T-helper 2 cell treated with Interferon-gamma antibody and Interleukin-4, amounts not matched to agents 100 ng/mL and 5 ng/mL, for 36 hours (primary cell): ENCODE results near the gene SACM1L. TPM values are rescaled to one million over a fixed set of nuclear protein-coding genes. Genes with fewer than 3 reads are reported as not detected.
"Not testable (repeated sequence)": the region's sequence is repeated elsewhere in the genome, so short reads cannot be mapped to it uniquely, and the experiment has no call there.

Source experiments
- intact Hi-C: fragments of 100-400 bp; cut with micrococcal nuclease; formaldehyde crosslinking; loops from one replicate; pipeline ENCODE4 v1.15.1; 2023
- total RNA-seq: library from RNA; stranded (reverse); gene quantifications from 2 replicates; pipeline ENCODE4 v1.2.3, GENCODE V29; 2022

The SACM1L gene
- total RNA-seq, 1 donor from 2014 or later: 70.8 TPM

DNA sequence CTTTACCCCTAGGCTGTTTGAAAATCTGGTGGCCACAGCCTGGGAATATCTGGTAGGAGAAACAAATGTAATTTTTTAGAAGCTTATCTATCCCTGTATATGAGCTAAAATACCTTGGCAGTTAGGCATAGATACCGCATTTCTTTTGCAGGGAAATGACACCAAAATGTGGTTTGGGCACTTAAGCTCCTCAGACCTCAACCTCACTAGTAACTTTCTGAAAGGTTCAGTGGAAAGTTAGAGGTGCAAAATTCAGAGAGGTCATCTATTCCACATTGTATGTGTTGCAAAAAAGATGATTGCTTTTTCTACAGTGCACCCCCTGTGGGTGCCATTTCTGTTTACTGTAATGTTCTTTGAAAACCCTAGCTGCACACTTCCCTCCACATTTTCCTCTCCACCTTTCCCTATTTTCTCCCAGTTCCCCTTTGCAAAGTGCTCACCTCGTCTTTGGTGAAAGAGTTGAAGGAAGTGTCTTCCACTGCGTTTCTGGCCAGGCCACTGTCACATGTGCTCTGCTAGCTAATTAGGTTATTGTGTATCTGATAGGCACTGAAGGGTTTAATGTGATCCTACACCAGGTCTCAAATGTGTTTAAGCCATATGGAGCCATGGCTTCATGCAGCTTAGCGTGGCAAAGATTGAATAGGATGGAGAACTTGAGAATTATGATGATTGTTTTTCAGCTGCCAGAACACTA lies 1.3 kb downstream of the SACM1L start:
- intact Hi-C loops: loop anchor here (5.0 kb wide), 1 partner anchor 152 kb away; the partner anchor contains the start of gene LZTFL1

DNA sequence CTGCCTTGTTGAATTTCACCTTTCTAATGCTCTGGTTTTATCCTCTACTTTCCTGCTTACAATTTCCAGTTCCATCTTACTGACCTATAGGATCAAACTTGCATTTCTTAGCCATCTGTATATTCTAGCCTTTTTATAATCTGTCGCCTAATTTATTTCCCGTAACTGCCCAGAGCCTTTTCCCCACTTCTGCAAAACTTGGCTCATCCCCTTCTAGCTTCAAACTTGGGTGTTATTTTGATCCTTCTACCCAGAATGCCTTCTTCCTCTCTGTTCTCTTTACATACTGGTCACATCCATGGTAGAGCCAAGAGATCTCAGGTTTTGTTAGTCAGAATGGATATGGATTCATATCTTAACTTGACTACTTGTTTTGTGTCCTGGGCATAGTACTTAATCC lies 2.6 kb downstream of the SACM1L start:
- intact Hi-C loops: loop anchor here (5.0 kb wide), 1 partner anchor 150 kb away; the partner anchor contains the start of gene LZTFL1

DNA sequence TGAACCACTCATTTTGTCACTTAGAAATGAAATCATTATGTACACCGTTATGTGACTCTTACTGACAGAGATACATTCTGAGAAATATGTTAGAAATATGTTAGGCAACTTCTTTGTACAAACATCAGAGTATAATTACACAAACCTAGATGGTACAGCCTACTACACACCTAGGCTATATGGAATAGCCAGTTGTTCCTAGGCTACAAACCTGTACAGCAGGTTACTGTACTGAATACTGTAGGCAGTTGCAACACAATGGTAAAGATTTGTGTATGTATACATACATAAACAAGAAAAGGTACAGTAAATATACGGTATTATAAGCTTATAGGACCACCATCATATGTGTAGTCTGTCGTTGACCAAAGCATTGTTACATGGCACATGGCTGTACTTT lies 3.7 kb downstream of the SACM1L start:
- intact Hi-C loops: loop anchor here (5.0 kb wide), 1 partner anchor 149 kb away; the partner anchor contains the start of gene LZTFL1

- intact Hi-C loops: loop anchor here (5.0 kb wide), 1 partner anchor 148 kb away; the partner anchor contains the start of gene LZTFL1
Measured at GRCh38 chr3:45693941-45694521, 4.8 kb downstream of the SACM1L start.

DNA sequence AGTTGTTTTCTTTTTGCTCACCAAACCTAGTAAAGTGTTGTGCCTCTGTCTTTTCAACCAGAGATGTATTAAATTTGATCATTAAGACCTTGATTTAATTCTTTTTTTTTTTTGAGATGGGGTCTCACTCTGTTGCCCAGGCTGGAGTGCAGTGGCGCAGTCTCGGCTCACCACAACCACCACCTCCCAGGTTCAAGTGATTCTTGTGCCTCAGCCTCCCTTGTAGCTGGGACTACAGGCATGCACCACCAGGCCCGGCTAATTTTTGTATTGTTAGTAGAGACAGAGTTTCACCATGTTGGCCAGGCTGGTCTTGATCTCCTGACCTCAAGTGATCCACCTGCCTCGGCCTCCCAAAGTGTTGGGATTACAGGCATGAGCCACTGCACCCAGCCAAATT lies 6.0 kb downstream of the SACM1L start:
- intact Hi-C loops: not testable (repeated sequence)

DNA sequence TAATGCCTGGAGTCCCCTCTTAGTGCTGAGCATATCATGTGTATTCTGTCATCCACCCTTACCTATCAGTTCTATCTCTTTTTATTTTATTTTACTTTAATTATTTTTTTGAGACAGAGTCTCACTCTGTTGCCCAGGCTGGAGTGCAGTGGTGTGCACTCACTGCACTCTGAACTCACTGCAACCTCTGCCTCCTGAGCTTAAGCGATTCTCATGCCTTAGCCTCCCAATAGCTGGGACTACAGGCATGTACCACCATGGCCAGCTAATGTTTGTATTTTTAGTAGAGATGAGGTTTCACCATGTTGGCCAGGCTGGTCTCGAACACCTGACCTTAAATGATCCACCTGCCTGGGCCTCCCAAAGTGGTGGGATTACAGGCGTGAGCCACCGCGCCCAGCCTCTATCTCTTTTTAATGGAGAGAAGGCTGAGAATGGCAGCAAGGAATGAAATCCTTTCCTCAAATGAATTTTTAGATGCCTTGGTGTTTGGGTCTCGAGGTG lies 11.4 kb downstream of the SACM1L start:
- intact Hi-C loops: no loop called here

DNA sequence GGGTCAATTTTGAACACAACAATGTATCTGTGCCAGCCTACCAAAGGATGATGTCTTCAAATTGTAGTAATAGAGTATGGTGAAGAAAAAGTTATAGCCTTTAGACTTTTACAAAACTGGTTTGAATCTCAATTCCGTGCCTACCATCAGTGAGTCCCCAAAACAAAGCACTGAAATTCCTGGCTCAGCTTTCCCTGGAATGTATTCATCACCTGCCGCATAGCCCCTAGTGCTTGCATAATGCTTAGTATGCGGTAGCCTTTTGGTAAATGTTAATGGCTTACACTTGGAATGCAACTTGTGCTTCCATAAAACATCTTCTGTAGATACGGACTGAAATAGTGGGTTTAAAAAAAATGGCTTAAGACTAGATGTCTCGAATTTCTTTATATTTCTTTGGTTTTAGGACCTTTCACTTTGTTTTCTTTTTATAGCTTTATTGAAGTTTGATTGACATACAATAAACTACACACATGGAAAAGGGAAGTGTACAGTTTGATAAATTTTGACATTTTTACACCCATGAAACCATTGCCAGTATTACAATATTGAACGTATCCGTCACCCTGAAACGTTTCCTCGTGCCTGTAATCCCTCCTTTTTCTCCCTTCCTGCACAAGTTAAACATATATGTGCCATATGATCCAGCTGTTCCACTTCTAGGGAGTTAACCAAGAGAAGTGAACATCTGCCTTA lies 12.1 kb downstream of the SACM1L start:
- intact Hi-C loops: no loop called here

DNA sequence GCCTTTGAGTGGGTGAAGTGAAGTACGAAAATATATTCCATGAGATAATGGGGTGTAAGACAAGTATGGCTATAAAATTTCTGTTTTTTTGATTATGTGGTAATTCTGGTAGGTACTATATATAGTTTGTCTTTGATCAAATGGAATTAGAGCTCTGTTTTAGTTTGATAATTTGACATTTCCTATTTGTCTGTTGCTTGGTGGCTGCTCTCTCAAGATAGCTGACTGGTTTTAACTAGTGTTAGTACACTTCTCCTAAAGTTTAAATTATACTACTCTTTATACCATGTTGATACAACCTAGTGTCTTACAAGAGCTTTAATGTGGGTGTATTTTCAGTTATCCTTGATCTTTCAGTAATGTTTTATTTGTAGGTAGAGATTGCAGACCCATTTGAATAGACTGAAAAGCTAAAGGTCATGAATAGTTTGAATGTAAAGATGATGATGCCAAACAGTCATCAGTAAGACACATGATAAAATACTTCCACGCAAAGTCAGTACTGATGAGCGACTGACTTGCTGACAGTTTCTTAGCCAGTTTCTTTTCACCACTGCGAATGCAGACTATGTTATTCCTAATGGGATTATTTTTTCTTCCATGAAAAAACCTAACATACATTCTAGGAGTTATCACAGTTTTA lies 15.2 kb downstream of the SACM1L start:
- intact Hi-C loops: no loop called here

DNA sequence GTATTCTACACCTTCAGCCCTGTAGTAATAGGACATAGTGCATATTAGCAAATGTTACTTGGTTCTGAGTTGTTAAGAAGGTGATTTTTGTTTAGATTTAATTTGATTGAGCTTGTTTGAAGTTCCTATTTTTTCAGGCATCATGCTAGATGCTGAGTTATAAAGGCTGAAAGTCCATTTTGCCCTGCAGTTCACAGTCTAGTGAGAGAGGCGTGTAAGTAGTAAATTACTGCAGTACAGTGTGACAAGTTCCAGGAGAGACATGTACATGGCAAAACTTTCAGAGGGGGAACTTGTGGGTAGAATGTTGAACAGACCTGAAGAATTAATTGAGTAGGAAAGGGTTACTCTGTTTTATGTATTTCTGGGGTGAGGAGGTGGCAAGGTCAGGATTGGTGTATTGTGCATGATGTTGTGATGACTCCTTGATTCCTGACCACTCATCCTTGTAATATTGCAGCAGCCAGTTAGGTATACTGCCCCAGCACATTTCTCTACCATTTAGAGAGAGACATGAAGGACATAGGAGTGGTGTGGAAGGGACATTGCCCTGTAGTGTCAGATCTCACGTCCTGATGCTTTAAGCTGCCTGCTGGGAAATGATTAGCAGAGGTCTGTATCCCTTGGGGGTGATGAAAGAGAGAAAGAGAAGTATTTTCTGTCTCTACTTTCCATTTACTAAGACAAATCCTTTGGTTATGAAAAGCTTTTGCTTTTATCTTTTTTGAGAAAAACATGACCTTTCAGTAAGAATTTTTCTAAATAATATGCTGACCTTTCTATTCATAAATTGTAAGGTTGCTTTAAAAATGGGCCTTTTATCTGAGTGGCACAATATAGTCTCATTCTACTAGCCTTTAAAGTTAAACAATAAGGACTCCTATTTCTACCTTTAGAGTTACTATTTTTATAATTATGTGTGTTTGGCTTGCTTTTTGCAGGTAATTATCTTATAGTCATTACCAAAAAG lies 16.9 kb downstream of the SACM1L start:
- intact Hi-C loops: no loop called here

DNA sequence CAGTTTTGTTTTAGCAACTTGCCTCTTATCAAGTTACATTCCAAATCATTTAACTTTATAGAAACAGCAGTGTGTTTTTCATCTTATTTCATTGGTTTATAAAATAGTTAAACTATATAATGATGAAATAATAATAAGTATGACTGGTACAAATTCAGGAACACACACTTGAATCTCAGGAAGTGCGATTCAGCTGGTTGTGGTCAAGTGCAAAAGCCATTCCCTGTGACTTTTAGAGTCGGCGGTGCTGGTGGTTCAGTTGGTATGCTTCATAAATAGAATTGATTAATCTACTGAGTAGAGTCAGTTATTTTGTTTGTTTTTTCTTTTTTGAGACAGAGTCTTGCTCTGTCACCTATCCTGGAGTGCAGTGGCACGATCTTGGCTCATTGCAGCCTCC lies 22.7 kb downstream of the SACM1L start:
- intact Hi-C loops: no loop called here

- intact Hi-C loops: no loop called here
Measured at GRCh38 chr3:45712434-45713110, 23.4 kb downstream of the SACM1L start.

DNA sequence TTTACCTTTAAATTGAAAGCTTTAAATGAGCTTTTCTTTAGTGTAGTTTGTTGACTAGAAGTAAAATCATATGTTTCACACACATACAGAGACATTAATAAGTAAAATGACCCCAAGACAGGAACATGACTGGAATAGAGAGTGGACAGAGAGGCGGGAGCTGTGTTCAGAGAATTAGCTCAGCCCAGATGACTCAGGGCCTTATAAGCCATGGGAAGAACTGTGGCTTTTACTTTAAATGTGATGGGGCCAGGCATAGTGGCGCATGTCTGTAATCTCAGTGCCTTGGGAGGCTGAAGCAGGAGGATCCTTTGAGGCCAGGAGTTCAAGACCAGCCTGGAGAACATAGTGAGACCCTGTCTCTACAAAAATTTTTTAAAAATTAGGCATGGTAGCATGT lies 26.7 kb downstream of the SACM1L start:
- intact Hi-C loops: no loop called here

GRCh38 chr3:45716790-45717336 lies 27.7 kb downstream of the SACM1L start:
- intact Hi-C loops: no loop called here

DNA sequence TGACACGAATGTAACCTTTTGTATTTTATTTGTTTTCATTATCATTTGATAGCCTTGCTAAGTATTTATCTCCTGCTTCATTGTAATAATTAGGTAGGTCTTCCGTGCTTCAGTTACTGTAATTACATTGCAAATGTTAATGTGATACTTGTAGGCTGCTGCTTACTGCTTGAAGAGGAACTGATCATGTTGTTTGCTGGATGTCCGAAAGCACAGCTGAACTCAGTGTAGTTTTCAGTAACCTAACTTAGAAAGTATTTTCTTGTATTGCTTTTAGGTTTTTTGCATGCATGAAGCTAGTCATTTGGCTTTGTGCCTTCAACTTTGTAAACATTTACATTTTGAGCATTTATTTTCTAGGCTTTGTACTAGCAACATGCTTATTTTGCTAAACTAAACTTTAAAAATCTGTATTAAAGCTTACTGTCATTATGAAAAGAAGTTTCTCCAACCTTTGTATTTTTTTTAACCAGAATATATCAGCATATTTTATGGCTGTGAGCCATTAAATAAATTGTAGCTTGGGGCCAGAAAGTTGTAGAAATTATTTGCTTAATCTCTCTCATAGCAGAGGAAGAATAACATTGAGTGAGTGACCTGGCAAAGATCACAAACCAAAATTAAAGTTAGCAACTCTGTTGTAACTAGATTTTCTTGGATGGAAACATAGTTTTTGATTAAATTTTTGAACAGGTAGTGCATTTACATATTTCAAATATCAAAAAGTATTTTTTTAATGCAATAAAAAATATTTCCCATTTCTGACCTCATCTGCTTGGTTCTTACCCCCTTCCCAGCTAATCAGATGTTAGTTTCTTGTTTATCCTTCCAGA lies 30.7 kb downstream of the SACM1L start:
- intact Hi-C loops: no loop called here

GRCh38 chr3:45724911-45725310 lies 35.7 kb downstream of the SACM1L start:
- intact Hi-C loops: no loop called here

- intact Hi-C loops: no loop called here
Measured at GRCh38 chr3:45729614-45730013, 40.4 kb downstream of the SACM1L start.

DNA sequence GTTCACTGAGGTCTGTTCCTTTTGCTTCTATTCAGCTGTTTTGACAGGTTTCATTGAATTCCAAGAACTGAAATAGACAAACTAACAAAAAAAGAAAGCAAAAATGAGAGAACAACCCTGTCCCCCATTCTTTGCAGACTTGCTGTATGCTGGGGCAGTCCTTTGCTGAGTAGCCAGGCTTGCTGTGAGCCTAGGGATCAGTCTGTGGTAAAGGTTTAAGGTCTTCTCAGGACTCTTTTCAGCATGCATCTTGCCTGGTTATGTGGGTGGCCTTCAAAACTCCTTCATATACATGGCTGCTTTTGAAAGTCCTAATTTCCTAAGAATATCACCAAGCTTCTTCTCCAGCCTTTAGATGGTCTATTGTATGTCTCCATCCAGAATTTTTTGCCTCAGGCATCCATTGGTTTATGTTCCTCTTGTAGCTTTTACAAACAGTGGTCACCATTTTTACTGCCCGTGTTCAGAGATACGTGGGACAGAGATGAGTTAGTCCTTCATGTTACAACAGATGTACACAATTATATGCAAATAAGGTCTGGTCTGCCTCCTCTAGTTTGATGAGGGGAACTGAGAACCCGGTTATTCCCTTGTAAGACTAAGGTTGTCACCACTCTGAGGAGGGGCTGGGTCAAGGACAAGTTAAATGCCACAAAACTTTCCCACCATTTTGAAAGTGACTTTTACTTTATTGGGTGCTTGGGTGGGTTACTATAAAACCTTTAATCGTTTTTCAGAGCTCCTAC lies 41.4 kb downstream of the SACM1L start:
- intact Hi-C loops: no loop called here

DNA sequence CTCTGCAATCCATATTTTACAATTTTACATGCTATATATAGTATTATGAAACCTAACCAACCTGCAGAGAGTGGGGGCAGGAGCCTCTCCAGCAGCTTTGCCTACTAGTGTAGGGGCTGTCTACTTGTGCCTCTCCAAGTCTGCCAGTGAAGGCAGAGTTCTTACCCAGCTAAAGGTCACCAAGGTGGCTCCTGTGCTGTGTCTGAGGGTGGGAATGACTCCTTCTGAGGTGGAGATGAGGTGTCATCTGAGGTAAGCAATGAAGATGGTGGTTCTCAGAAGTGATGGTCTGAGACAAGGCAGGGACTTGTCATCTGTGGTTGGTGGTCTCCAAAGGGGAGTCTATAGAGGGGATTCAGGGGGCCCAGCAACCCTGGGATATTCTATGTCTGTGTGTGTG lies 47.5 kb downstream of the SACM1L start:
- intact Hi-C loops: no loop called here
